DND-41 (cell line): ENCODE measurements around the gene DDX24.

Experiments
- ATAC-seq: fragments of 200-7000 bp; cut with Tn5 transposase; 3 replicates; pipeline ENCODE4 v1.9.1; 2021; ENCODE audit warnings: low read depth; ENCODE audit not compliant: insufficient read depth
- DNase-seq: peaks from one replicate; pipeline ENCODE4 v3.0.0-alpha.2; 2020
- H2AFZ ChIP-seq: 2 replicates; pipeline ENCODE4 v1.6.0; 2012; ENCODE audit warnings: low read depth, low read length
- H3K27ac ChIP-seq: 2 replicates; pipeline ENCODE4 v1.5.1; 2012; ENCODE audit warnings: low read length, inconsistent platforms
- H3K27me3 ChIP-seq: fragments of 200-600 bp; sonication (generic); 2 replicates; pipeline ENCODE4 v1.6.0; 2012; ENCODE audit warnings: low read length, mild to moderate bottlenecking, inconsistent platforms; ENCODE audit not compliant: insufficient read depth, poor library complexity
- H3K36me3 ChIP-seq: 2 replicates; pipeline ENCODE4 v1.5.1; 2012; ENCODE audit warnings: low read length, inconsistent platforms; ENCODE audit not compliant: insufficient read depth
- H3K4me1 ChIP-seq: 2 replicates; pipeline ENCODE4 v1.5.1; 2012; ENCODE audit warnings: mild to moderate bottlenecking, low read length; ENCODE audit not compliant: insufficient read depth
- H3K4me2 ChIP-seq: 2 replicates; pipeline ENCODE4 v1.6.0; 2012; ENCODE audit warnings: mild to moderate bottlenecking, moderate library complexity, low read length, inconsistent platforms; ENCODE audit not compliant: insufficient read depth
- H3K4me3 ChIP-seq, 2 experiments: fragments of 200-600 bp in 1 of 2; shearing (Covaris generic) in 1 of 2; 2 replicates each; pipeline ENCODE4 v1.5.1; 2012 to 2016; ENCODE audit warnings: inconsistent platforms in 2 of 2, low read length in 2 of 2, mild to moderate bottlenecking in 2 of 2, low read depth in 1 of 2, moderate library complexity in 1 of 2
- H3K79me2 ChIP-seq: 2 replicates; pipeline ENCODE4 v1.6.0; 2012; ENCODE audit warnings: low read length, inconsistent platforms; ENCODE audit not compliant: insufficient read depth
- H3K9ac ChIP-seq: 2 replicates; pipeline ENCODE4 v1.6.0; 2012; ENCODE audit warnings: low read depth, mild to moderate bottlenecking, inconsistent platforms, low read length, moderate library complexity
- H3K9me3 ChIP-seq: 2 replicates; pipeline ENCODE4 v1.5.1; 2012; ENCODE audit warnings: low read length, moderate library complexity, mild to moderate bottlenecking, inconsistent platforms; ENCODE audit not compliant: insufficient read depth, severe bottlenecking
- H4K20me1 ChIP-seq: 2 replicates; pipeline ENCODE4 v1.6.0; 2012; ENCODE audit warnings: low read length; ENCODE audit not compliant: insufficient read depth
- CTCF ChIP-seq: IDR thresholded peaks from 2 replicates; pipeline ENCODE4 v1.5.1; 2012; ENCODE audit warnings: borderline replicate concordance, low read length, moderate library complexity, mild to moderate bottlenecking; ENCODE audit not compliant: poor library complexity, severe bottlenecking; ENCODE audit errors: extremely low read depth
- EZH2 ChIP-seq: IDR thresholded peaks from 3 replicates; pipeline ENCODE4 v1.6.1; 2012; ENCODE audit warnings: borderline replicate concordance, low read depth, mild to moderate bottlenecking, moderate library complexity, low read length, inconsistent platforms; ENCODE audit not compliant: severe bottlenecking

The DDX24 gene

DNA sequence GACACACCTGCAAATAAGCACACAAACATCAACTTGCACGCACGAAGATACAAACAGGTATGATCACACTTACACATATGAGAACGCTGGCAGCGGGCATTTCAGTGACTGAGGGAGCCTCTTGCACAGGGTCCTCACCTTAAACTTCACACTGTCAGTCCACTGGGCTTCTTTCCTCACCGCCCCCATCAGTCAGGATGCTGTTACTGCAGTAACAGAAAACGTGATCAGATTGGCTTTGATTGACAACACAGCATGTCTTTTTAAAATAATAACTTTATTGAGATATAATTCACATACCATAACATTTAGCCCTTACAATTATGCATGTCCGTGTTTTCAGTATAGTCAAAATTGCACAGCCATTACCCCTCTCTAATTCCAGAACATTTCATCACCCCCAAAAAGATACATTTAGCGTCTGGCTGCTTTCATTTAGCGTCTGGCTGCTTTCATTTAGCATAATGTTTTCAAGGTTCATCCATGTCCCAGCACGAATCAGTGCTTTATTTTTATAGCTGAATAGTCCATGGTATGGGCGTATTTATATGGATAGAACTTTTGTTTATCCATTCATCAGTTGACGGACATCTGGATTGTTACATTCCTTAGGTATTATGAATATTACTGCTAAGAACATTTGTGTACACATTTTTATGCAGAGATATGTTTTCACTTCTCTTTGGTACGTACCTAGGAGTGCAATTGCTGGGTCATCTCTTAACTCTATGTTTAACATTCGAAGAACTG is 75.5 kb downstream of the DDX24 start:
- Histone ChIP-seq H3K36me3 (no peaks in the 10 kb centered on the region), H3K79me2 (no peaks in the 10 kb centered on the region), H3K4me2 (no peak overlapping the region), H3K4me3 (no peak overlapping the region), H3K27ac (no peak overlapping the region), H3K27me3 (no peaks in the 10 kb centered on the region), H3K4me1 (no peaks in the 10 kb centered on the region), H4K20me1 (0 out of 2 replicates have a peak, but pooled peaks cover 4% of the 10 kb centered on the region), H3K9ac (no peak overlapping the region), H3K9me3 (no peaks in the 10 kb centered on the region), H2AFZ (no peak overlapping the region)
- TF ChIP-seq EZH2 (no peak), CTCF (peak; percentile 48)
- no peak for ATAC-seq
- DNase-seq, result no peak

GRCh38 chr14:94004015-94004414 is 77.0 kb downstream of the DDX24 start:
- no peak overlapping the region for H2AFZ ChIP-seq
- no peaks in the 10 kb centered on the region for H3K4me1 ChIP-seq
- 0 out of 2 replicates have a peak, but pooled peaks cover 5% of the 10 kb centered on the region for H4K20me1 ChIP-seq
- TF ChIP-seq CTCF (no peak), EZH2 (no peak)
- DNase-seq, result no peak
- H3K4me2 ChIP-seq, result no peak overlapping the region
- no peaks in the 10 kb centered on the region for H3K27me3 ChIP-seq
- no peak for ATAC-seq
- no peak overlapping the region for H3K9ac ChIP-seq
- no peak overlapping the region for H3K27ac ChIP-seq
- H3K9me3 ChIP-seq, result no peaks in the 10 kb centered on the region
- H3K4me3 ChIP-seq, result no peak overlapping the region
- H3K36me3 ChIP-seq, result no peaks in the 10 kb centered on the region
- no peaks in the 10 kb centered on the region for H3K79me2 ChIP-seq

DNA sequence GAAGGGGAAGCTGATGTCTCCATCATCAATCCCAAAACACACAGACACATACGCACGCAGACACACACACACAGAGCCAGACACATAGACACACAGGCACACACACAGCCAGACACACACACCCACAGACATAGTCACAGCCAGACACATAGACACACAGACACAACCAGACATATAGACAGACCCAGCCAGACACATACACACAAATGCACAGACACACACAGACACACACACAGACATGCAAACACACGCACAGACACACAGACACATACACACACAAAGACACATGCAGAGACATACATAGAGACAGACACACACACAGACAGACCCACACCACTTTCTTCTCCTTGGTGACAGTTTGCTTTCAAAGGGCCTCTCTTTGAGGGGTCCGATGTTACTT is 77.6 kb downstream of the DDX24 start:
- no peaks in the 10 kb centered on the region for H3K9me3 ChIP-seq
- no peak overlapping the region for H3K27ac ChIP-seq
- no peaks in the 10 kb centered on the region for H3K36me3 ChIP-seq
- no peak overlapping the region for H3K4me2 ChIP-seq
- no peak for DNase-seq
- H3K27me3 ChIP-seq, result no peaks in the 10 kb centered on the region
- no peak overlapping the region for H3K4me3 ChIP-seq
- no peak overlapping the region for H2AFZ ChIP-seq
- no peaks in the 10 kb centered on the region for H3K4me1 ChIP-seq
- 0 out of 2 replicates have a peak, but pooled peaks cover 11% of the 10 kb centered on the region for H4K20me1 ChIP-seq
- H3K9ac ChIP-seq, result no peak overlapping the region
- TF ChIP-seq CTCF (no peak), EZH2 (no peak)
- no peak for ATAC-seq
- H3K79me2 ChIP-seq, result no peaks in the 10 kb centered on the region
